HL-60 (cell line): ENCODE results near the gene TMEM198.

Experiments used
- GABPA ChIP-seq: IDR thresholded peaks from 2 replicates; pipeline ENCODE4 v1.6.1; 2012; ENCODE audit warnings: low read depth
- POLR2AphosphoS5 ChIP-seq: IDR thresholded peaks from 2 replicates; pipeline ENCODE4 v1.6.1; 2012; ENCODE audit warnings: low read depth
- REST ChIP-seq: IDR thresholded peaks from 2 replicates; pipeline ENCODE4 v1.6.1; 2012; ENCODE audit warnings: low read depth; ENCODE audit not compliant: insufficient replicate concordance
- TF ChIP-seq, protein P1 (sequence below): IDR thresholded peaks from one replicate; pipeline ENCODE4 v1.5.1; 2011; ENCODE audit warnings: low read length, control low read depth, inconsistent platforms; ENCODE audit not compliant: insufficient read depth

- TF ChIP-seq, protein P1, sequence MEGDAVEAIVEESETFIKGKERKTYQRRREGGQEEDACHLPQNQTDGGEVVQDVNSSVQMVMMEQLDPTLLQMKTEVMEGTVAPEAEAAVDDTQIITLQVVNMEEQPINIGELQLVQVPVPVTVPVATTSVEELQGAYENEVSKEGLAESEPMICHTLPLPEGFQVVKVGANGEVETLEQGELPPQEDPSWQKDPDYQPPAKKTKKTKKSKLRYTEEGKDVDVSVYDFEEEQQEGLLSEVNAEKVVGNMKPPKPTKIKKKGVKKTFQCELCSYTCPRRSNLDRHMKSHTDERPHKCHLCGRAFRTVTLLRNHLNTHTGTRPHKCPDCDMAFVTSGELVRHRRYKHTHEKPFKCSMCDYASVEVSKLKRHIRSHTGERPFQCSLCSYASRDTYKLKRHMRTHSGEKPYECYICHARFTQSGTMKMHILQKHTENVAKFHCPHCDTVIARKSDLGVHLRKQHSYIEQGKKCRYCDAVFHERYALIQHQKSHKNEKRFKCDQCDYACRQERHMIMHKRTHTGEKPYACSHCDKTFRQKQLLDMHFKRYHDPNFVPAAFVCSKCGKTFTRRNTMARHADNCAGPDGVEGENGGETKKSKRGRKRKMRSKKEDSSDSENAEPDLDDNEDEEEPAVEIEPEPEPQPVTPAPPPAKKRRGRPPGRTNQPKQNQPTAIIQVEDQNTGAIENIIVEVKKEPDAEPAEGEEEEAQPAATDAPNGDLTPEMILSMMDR = no peak
- TF ChIP-seq REST (no peak), GABPA (no peak), POLR2AphosphoS5 (no peak)
Observed at GRCh38 chr2:219569635-219570034, 25.8 kb downstream of the TMEM198 start.
